Thoracic aorta (tissue), 2 donors: ENCODE measurements around the gene DHX40. TPM values are rescaled to one million over a fixed set of nuclear protein-coding genes. Genes with fewer than 3 reads are reported as not detected.

Experiments used
- ATAC-seq: fragments of 150-250 bp; one replicate; pipeline ENCODE4 v1.8.0; 2017; ENCODE audit warnings: low read depth; ENCODE audit not compliant: insufficient number of reproducible peaks, low FRiP score
- DNase-seq: peaks from one replicate; pipeline ENCODE4 v3.0.0-alpha.2; 2020; ENCODE audit warnings: low spot score
- H3K27ac ChIP-seq, 2 donors: fragments of 200-600 bp; sonication (generic); 1 replicate in 1 of 2; 2 replicates in 1 of 2; pipeline ENCODE4 v1.5.1; 2016; ENCODE audit warnings: mild to moderate bottlenecking in 2 of 2, moderate library complexity in 2 of 2
- H3K27me3 ChIP-seq: fragments of 200-600 bp; sonication (generic); replicated peaks from 2 replicates; pipeline ENCODE4 v1.6.0; 2016; ENCODE audit warnings: mild to moderate bottlenecking; ENCODE audit not compliant: insufficient read depth
- H3K36me3 ChIP-seq: fragments of 200-600 bp; sonication (generic); one replicate; pipeline ENCODE4 v1.5.1; 2016
- H3K4me1 ChIP-seq, 2 donors: fragments of 200-600 bp; sonication (generic); 1 replicate in 1 of 2; 2 replicates in 1 of 2; pipeline versions ENCODE4 v1.5.1 to v1.6.0; 2016; ENCODE audit warnings: low read depth in 2 of 2, mild to moderate bottlenecking in 1 of 2; ENCODE audit not compliant: control insufficient read depth in 1 of 2
- H3K4me3 ChIP-seq: fragments of 200-600 bp; sonication (generic); 2 replicates; pipeline ENCODE4 v1.5.1; 2016; ENCODE audit warnings: mild to moderate bottlenecking
- H3K9me3 ChIP-seq: fragments of 200-600 bp; sonication (generic); 2 replicates; pipeline ENCODE4 v1.5.1; 2016
- CTCF ChIP-seq: fragments of 200-600 bp; sonication (generic); IDR thresholded peaks from one replicate; pipeline ENCODE4 v1.5.1; 2019; ENCODE audit warnings: antibody characterized with exemption
- total RNA-seq, 2 donors: library from RNA; depleted of rRNA; stranded (reverse); fragments of >200 nt; gene quantifications; one replicate each; pipeline versions ENCODE4 v1.1.0 to v1.2.3, GENCODE V29; 2016

Gene DHX40
- total RNA-seq, 2 donors from 2014 or later: 31.3 to 33.4 TPM

- ATAC-seq: no peak
- no peak for TF ChIP-seq CTCF
- Histone ChIP-seq H3K27me3 (no peaks in the 10 kb centered on the region), H3K36me3 (peaks cover 24% of the 10 kb centered on the region), H3K27ac (no peak overlapping the region), H3K9me3 (no peaks in the 10 kb centered on the region), H3K4me1 (no peaks in the 10 kb centered on the region), H3K4me3 (no peak overlapping the region)
- no peak for DNase-seq
Observed at GRCh38 chr17:59607061-59607460, 41.7 kb downstream of the DHX40 start.

- Histone ChIP-seq H3K36me3 (peaks cover 24% of the 10 kb centered on the region), H3K27ac (no peak overlapping the region)
- TF ChIP-seq CTCF: no peak
Observed at GRCh38 chr17:59607817-59608403, 42.5 kb downstream of the DHX40 start.

GRCh38 chr17:59611503-59611902 is 46.1 kb downstream of the DHX40 start:
- Histone ChIP-seq H3K36me3 (peaks cover 14% of the 10 kb centered on the region), H3K27ac (no peak overlapping the region), H3K4me3 (no peak overlapping the region), H3K4me1 (no peaks in the 10 kb centered on the region), H3K27me3 (no peaks in the 10 kb centered on the region), H3K9me3 (no peaks in the 10 kb centered on the region)
- no peak for DNase-seq
- TF ChIP-seq CTCF: no peak
- ATAC-seq: no peak

More at GRCh38 chr17:59607817-59608403, 42.5 kb downstream of the DHX40 start:
- DNase-seq (no peak), ATAC-seq (no peak)
- H3K4me3 ChIP-seq: no peak overlapping the region
- no peaks in the 10 kb centered on the region for H3K27me3 ChIP-seq
- H3K4me1 ChIP-seq: no peaks in the 10 kb centered on the region
- no peaks in the 10 kb centered on the region for H3K9me3 ChIP-seq

GRCh38 chr17:59616253-59616920 is 51.0 kb downstream of the DHX40 start:
- no peak for TF ChIP-seq CTCF
- Histone ChIP-seq H3K4me1 (peaks cover 8 to 11% of the 10 kb centered on the region in 2 donors), H3K36me3 (no peaks in the 10 kb centered on the region), H3K27me3 (no peaks in the 10 kb centered on the region), H3K9me3 (no peaks in the 10 kb centered on the region), H3K27ac (no peak overlapping the region), H3K4me3 (no peak overlapping the region)
- DNase-seq: no peak
- ATAC-seq: no peak

- no peak for TF ChIP-seq CTCF
- Histone ChIP-seq H3K4me1 (peaks cover 17 to 19% of the 10 kb centered on the region in 2 donors), H3K9me3 (no peaks in the 10 kb centered on the region), H3K36me3 (no peaks in the 10 kb centered on the region), H3K4me3 (no peak overlapping the region), H3K27me3 (no peaks in the 10 kb centered on the region), H3K27ac (peak overlapping the region in 1 of 2 donors; percentile 98)
- DNase-seq (no peak), ATAC-seq (no peak)
Observed at GRCh38 chr17:59617156-59617732, 51.8 kb downstream of the DHX40 start.
